Caco-2 (cell line): Measurements from ENCODE around the gene PPFIBP2. TPM values are rescaled to one million over a fixed set of nuclear protein-coding genes. Genes with fewer than 3 reads are reported as not detected.

Experiments used
- BruUV-seq: library from RNA; stranded (reverse); fragments of 400-500 nt; replicated peaks from 2 replicates; lab custom pipeline; 2021; lab: Mats Ljungman, UMichigan
- CTCF ChIA-PET: fragments of 300-600 bp; sonication (Branson Sonifier 250); formaldehyde crosslinking; loops from one replicate; lab custom pipeline; 2022; ENCODE audit warnings: antibody characterized with exemption; lab: Charles Lee
- POLR2A ChIA-PET: fragments of 300-600 bp; sonication (Branson Sonifier 250); formaldehyde crosslinking; loops from one replicate; lab custom pipeline; 2022; ENCODE audit warnings: antibody characterized with exemption; lab: Charles Lee
- DNase-seq, 2 experiments: peaks; one replicate each; pipeline versions ENCODE4 v3.0.0 to v3.0.0-alpha.2; 2020 to 2022
- H3K27me3 ChIP-seq: replicated peaks from 2 replicates; pipeline ENCODE4 v1.6.0; 2011; ENCODE audit warnings: low read length; ENCODE audit not compliant: control insufficient read depth, insufficient read depth
- H3K36me3 ChIP-seq: 2 replicates; pipeline ENCODE4 v1.5.1; 2011; ENCODE audit warnings: low read length; ENCODE audit not compliant: control insufficient read depth, insufficient read depth
- H3K4me1 ChIP-seq: fragments of 250-450 bp; sonication (Bioruptor Pico); 2 replicates; pipeline ENCODE4 v1.5.1; 2020; ENCODE audit warnings: mild to moderate bottlenecking
- H3K4me3 ChIP-seq: 2 replicates; pipeline ENCODE4 v1.5.1; 2011; ENCODE audit warnings: low read depth, mild to moderate bottlenecking, control low read depth, low read length
- H3K9me3 ChIP-seq: fragments of 250-450 bp; sonication (Bioruptor Pico); 2 replicates; pipeline ENCODE4 v1.5.1; 2020; ENCODE audit warnings: mild to moderate bottlenecking, moderate library complexity
- H3K27ac Mint-ChIP-seq: one replicate; pipeline ENCODE4 v1.8.0; 2022; ENCODE audit warnings: mixed read lengths; ENCODE audit not compliant: unreplicated experiment
- H3K27me3 Mint-ChIP-seq: one replicate; pipeline ENCODE4 v1.8.0; 2022; ENCODE audit warnings: mixed read lengths; ENCODE audit not compliant: insufficient read depth, unreplicated experiment
- H3K36me3 Mint-ChIP-seq: one replicate; pipeline ENCODE4 v1.8.0; 2022; ENCODE audit warnings: mild to moderate bottlenecking, mixed read lengths; ENCODE audit not compliant: insufficient read depth, unreplicated experiment
- H3K4me1 Mint-ChIP-seq: one replicate; pipeline ENCODE4 v1.8.0; 2022; ENCODE audit warnings: low read depth, mixed read lengths; ENCODE audit not compliant: unreplicated experiment
- H3K4me3 Mint-ChIP-seq: one replicate; pipeline ENCODE4 v1.8.0; 2022; ENCODE audit warnings: mild to moderate bottlenecking, moderate library complexity, mixed read lengths; ENCODE audit not compliant: unreplicated experiment
- H3K9me3 Mint-ChIP-seq: one replicate; pipeline ENCODE4 v1.8.0; 2022; ENCODE audit warnings: mixed read lengths; ENCODE audit not compliant: unreplicated experiment
- intact Hi-C: fragments of 100-400 bp; cut with micrococcal nuclease; formaldehyde crosslinking; loops from one replicate; pipeline ENCODE4 v1.10.0; 2022; ENCODE audit not compliant: unreplicated experiment
- total RNA-seq: library from RNA; stranded (reverse); gene quantifications from 2 replicates; pipeline ENCODE4 v1.2.3, GENCODE V29; 2022
- TF ChIP-seq, protein P1 (sequence below), 2 experiments: fragments of 200-600 bp in 1 of 2; IDR thresholded peaks; 1 replicate in 1 of 2; 2 replicates in 1 of 2; pipeline versions ENCODE4 v1.5.1 to v1.8.0; 2011 to 2022; ENCODE audit warnings: antibody characterized with exemption in 1 of 2, control low read depth in 1 of 2, inconsistent platforms in 1 of 2, low read depth in 1 of 2, low read length in 1 of 2, mild to moderate bottlenecking in 1 of 2, moderate library complexity in 1 of 2; ENCODE audit not compliant: insufficient read depth in 1 of 2, severe bottlenecking in 1 of 2, unreplicated experiment in 1 of 2

PPFIBP2 gene
- total RNA-seq, 1 experiment from 2014 or later = 72.5 TPM

GRCh38 chr11:7581021-7581590 lies 67.3 kb downstream of the PPFIBP2 start:
- Mint-ChIP-seq H3K9me3 (no peaks in the 10 kb centered on the region), H3K4me1 (peaks cover 42% of the 10 kb centered on the region), H3K27ac (no peak overlapping the region), H3K36me3 (peaks cover 15% of the 10 kb centered on the region), H3K27me3 (no peaks in the 10 kb centered on the region), H3K4me3 (no peak overlapping the region)
- no peaks in the 10 kb centered on the region for H3K27me3 ChIP-seq
- TF ChIP-seq, protein P1, sequence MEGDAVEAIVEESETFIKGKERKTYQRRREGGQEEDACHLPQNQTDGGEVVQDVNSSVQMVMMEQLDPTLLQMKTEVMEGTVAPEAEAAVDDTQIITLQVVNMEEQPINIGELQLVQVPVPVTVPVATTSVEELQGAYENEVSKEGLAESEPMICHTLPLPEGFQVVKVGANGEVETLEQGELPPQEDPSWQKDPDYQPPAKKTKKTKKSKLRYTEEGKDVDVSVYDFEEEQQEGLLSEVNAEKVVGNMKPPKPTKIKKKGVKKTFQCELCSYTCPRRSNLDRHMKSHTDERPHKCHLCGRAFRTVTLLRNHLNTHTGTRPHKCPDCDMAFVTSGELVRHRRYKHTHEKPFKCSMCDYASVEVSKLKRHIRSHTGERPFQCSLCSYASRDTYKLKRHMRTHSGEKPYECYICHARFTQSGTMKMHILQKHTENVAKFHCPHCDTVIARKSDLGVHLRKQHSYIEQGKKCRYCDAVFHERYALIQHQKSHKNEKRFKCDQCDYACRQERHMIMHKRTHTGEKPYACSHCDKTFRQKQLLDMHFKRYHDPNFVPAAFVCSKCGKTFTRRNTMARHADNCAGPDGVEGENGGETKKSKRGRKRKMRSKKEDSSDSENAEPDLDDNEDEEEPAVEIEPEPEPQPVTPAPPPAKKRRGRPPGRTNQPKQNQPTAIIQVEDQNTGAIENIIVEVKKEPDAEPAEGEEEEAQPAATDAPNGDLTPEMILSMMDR (IDR thresholded peaks at IDR 0.05; ENCODE audit: insufficient read depth in 1 of 2, low read depth in 1 of 2, low read length in 1 of 2, severe bottlenecking in 1 of 2, unreplicated experiment in 1 of 2) = no peak
- peaks cover 26% of the 10 kb centered on the region for H3K4me1 ChIP-seq
- H3K9me3 ChIP-seq = no peaks in the 10 kb centered on the region
- no peak for DNase-seq
- H3K36me3 ChIP-seq = peaks cover 3% of the 10 kb centered on the region
- CTCF ChIA-PET = no interaction called here
- H3K4me3 ChIP-seq = no peak overlapping the region
- POLR2A ChIA-PET = no interaction called here
- no TSS peak for BruUV-seq
- intact Hi-C loops = no loop called here

GRCh38 chr11:7582338-7582985 lies 68.7 kb downstream of the PPFIBP2 start:
- ChIA-PET POLR2A (no interaction called here), CTCF (no interaction called here)
- Histone ChIP-seq H3K36me3 (peaks cover 3% of the 10 kb centered on the region), H3K4me1 (peaks cover 12% of the 10 kb centered on the region), H3K4me3 (no peak overlapping the region), H3K27me3 (no peaks in the 10 kb centered on the region), H3K9me3 (no peaks in the 10 kb centered on the region)
- no peak overlapping the region for H3K27ac Mint-ChIP-seq
- TF ChIP-seq, protein P1 (IDR thresholded peaks at IDR 0.05; ENCODE audit: insufficient read depth in 1 of 2, low read depth in 1 of 2, low read length in 1 of 2, severe bottlenecking in 1 of 2, unreplicated experiment in 1 of 2) = no peak
- H3K27me3 Mint-ChIP-seq = no peaks in the 10 kb centered on the region
- no peak overlapping the region for H3K4me3 Mint-ChIP-seq
- intact Hi-C loops = no loop called here
- BruUV-seq = no TSS peak
- DNase-seq = no peak
- H3K9me3 Mint-ChIP-seq = no peaks in the 10 kb centered on the region
- peaks cover 23% of the 10 kb centered on the region for H3K36me3 Mint-ChIP-seq
- peaks cover 29% of the 10 kb centered on the region for H3K4me1 Mint-ChIP-seq

DNA sequence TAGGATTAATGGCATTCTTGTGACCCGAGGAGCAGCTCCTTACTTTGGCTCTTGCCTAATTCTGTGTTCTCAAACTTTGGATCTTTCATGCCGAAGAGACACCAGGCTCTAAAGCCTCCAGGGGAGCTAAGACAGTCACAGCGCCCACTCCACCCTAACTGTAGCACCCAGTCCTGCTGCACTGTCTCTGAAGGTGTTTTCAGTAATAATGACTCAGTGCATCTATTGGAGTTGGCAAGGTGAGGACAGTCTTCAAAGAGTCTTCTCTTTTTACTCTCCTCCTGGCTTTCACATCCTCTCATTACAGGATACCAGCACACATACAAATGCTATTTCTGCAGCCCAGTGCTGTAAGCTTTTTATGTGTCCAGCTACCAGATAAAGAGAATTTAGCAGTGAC lies 69.4 kb downstream of the PPFIBP2 start:
- POLR2A ChIA-PET = no interaction called here
- Mint-ChIP-seq H3K9me3 (no peaks in the 10 kb centered on the region), H3K36me3 (peaks cover 23% of the 10 kb centered on the region), H3K27ac (no peak overlapping the region), H3K4me3 (no peak overlapping the region), H3K27me3 (no peaks in the 10 kb centered on the region), H3K4me1 (peaks cover 21% of the 10 kb centered on the region)
- H3K27me3 ChIP-seq = no peaks in the 10 kb centered on the region
- H3K9me3 ChIP-seq = no peaks in the 10 kb centered on the region
- CTCF ChIA-PET = no interaction called here
- H3K4me1 ChIP-seq = peaks cover 4% of the 10 kb centered on the region
- TF ChIP-seq, protein P1 (IDR thresholded peaks at IDR 0.05; ENCODE audit: insufficient read depth in 1 of 2, low read depth in 1 of 2, low read length in 1 of 2, severe bottlenecking in 1 of 2, unreplicated experiment in 1 of 2) = no peak
- no TSS peak for BruUV-seq
- DNase-seq = no peak
- H3K36me3 ChIP-seq = peaks cover 3% of the 10 kb centered on the region
- no peak overlapping the region for H3K4me3 ChIP-seq
- intact Hi-C loops = no loop called here
